ENCODE results near the gene GTF3C5.
"Not testable (repeated sequence)": the region's sequence is repeated elsewhere in the genome, so short reads cannot be mapped to it uniquely, and the experiment has no call there.

Gene GTF3C5

GRCh38 chr9:133094351-133094750 lies 63.6 kb downstream of the GTF3C5 start:
- not testable (repeated sequence) for DNase-seq (ENCODE audit: low spot score)

DNA sequence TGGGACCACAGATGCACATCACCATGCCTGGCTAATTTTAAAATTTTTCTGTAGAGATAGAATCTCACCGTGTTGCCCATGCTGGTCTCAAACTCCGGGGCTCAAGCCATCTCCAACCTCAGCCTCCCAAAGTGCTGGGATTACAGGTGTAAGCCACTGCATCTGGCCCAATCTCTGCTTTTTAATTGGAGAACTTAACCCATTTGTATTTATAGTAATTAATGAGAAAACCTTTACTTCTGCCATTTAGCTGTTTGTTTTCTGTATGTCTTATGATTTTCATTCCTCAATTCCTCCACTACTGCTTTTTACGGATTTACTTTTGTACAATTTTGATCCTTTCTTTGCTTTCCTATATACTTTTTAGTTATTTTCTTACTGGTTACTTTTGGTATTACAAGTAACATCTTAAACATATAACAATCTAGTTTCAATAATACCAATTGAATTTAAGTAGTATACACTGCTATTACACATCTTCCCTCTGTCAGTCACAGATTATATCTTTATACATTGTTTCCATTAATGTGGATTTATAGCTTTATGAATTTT lies 64.1 kb downstream of the GTF3C5 start:
- no peak for DNase-seq (ENCODE audit: low spot score)

- no peak for DNase-seq (ENCODE audit: low spot score)
Observed at GRCh38 chr9:133098104-133098754, 67.4 kb downstream of the GTF3C5 start.

DNA sequence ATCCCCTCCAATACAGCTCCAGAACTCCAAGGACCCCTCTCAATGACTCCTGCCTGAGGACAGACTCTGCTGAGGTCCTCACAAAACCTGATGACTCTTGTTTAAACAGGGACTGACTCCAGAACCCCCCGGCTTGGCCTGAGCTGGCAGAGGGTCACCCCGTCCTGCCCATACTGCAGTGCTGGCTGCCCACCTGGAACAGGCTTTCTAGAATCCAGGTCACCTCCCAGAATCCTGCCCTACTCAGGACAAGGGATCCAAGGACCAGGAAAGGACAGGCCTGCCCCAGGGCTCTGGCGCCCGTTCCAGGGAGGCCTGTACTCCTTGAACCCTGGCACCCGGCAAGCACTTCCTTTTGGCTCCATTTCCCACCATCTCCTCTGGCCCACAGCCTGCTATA lies 68.1 kb downstream of the GTF3C5 start:
- DNase-seq (ENCODE audit: low spot score): no peak

DNA sequence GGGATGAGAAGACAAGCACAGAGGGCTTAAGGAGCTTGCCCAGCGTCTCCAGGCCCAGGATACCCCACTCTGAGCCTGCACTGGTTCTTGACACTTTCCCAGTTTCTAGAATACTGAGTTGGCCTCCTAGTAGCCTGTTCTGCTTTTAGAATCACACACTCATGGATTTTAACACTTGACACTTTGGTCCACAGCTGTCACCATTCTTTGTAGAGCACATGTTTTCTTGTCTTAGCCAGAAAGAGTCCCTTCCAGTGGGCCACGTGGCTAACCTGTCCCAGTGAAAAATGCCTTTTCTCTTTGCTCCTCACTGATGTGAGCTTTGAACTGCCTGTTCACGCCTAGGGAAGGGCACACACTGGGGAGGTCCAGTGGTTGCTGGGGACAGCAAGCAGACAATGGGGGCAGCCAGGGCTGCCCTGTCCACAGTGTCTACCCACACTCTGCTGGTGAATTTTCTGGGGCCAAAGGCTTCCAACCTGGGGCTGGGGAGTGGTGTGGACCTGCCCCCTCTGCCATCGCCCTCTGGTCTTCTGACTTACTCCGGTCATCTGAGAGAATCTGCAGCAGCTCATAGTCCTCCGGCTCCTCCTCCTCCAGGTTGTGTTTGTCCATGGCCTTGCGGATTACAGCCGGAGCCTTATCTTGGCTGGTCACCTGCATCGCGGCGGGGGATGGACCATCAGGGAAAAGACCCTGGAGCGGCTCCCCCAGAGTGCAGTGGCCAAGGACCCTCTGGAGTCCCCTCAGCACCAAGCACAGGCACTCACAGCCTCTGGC lies 69.1 kb downstream of the GTF3C5 start:
- no peak for DNase-seq (ENCODE audit: low spot score)

GRCh38 chr9:133100506-133101355 lies 69.9 kb downstream of the GTF3C5 start:
- no peak for DNase-seq (ENCODE audit: low spot score)

DNA sequence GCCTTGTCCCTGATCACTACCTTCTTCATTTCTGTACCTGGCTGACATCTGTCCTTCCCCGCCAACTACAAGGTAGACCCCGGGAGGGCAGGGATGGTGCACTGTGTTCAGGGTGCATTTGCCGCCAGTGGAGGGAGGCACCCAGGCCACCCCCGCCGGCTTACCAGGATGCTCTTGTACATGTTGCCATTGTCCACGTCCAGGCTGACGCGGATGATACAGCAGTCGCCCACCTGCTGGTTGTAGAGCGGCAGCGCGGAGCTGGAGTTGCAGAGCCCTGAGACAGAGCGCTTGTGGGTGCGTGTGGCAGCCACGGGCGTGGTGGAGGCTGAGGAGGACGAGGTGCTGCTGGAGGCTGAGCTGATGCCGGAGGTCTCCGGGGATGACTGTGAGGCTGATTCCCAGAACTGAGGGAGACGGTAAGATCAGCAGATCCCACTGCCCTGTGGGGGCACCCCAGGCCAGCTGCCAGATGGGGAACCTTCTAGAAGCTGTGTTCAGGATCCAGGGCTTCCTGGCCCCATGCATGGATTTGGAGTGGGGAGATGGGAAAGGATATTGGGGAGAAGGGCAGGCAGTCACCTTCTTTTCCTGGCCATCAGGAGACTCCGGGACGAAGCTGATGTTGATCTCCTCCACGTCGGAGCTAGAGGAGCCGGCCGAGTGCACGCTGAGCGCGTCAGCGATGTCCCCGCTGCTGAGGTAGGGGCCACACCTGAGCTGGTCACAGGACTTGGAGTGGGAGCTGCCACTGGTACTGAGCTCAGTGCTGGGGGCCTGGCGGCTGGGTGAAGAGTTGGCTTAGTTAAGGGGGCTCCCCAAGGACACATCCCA lies 70.8 kb downstream of the GTF3C5 start:
- no peak for DNase-seq (ENCODE audit: low spot score)

- no peak for DNase-seq (ENCODE audit: low spot score)
Observed at GRCh38 chr9:133102190-133103021, 71.6 kb downstream of the GTF3C5 start.

DNA sequence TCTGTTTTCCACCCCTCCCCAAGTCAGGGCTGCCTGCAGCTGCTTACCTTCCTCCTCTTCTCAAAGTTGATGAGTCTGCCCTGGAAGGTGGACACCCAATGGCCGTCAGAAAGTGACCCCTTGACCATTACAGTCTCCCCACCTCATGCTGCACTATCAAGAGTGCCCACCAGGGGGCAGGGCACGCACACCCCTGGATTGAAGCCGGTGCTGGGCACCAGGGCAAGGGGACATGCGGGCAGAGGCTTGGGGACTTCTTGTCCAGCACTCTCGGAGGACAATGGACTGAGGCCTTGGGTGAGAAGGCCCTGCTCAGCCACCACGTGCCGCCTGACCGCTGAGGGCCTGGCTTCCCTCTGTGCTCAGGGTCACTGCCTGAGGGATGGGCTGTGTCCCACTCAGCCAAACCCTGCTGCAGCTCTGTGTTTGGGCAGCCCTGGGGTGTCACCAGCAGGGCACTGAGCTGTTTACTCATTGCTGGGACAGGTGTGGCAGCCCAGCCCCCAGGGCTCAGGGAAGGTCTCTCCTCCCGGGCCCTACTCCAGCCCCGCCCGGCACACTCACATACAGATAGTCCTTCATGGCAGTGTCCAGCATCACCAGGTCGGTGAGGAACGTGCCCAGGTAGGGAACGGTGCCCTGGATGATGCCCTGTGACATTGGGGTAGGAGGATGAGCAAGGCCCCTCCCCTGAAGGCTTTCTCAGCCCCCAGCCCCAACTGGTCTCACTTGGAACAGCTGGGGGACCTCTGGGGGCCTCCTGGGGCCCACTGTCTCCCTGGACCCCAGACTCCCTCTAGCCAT lies 72.6 kb downstream of the GTF3C5 start:
- peak; percentile 53 for DNase-seq (ENCODE audit: low spot score)

- DNase-seq (ENCODE audit: low spot score): no peak
Observed at GRCh38 chr9:133103987-133104505, 73.2 kb downstream of the GTF3C5 start.

DNA sequence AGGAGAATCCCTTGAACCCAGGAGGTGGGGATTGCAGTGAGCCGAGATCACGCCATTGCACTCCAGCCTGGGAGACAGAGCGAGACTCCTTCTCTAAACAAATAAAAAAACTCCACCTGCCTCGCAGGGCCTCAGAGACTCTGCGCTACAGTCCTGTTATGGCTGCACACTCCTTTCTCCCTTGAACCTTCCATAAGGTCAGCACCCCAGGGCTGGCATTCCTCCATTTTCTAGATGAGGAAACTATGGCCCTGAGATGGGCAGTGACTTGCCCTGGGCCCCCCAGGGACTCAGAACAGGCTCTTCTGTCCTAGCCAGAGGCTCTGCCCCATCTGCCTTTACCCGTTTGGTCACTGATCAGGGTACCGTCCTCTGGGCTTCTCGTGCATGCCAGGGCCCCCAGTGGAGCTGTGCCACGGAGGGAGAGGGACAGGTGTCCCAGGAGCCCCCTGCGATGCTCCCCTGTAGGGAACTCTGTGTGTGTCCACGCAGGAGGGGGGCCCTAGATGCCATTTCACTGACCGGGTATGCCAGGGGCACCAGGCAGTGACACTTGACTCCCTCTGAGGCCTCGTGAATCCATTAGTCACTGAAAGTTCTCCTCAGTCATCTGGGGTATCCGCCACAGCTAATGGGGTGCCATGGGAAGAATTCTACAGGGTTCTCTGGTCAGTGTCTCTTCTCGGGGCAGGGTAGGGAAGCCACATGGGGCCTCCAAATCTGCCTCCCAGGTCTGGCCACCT lies 74.1 kb downstream of the GTF3C5 start:
- no peak for DNase-seq (ENCODE audit: low spot score)

DNA sequence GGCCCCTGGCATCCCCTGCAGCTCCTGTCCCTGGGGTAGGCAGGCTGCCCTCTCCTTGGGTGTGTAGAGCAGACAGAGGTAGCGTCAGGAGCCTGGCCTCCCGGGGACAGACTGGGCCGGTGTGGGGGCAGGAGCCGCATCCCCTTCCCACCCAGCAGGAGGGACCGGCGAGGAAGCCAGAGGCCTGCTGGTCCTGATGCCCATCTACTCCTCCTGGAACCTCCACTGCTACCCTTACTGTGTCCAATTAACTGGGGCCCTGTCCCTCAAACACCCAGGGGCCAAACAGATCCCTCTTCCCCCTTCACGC lies 74.6 kb downstream of the GTF3C5 start:
- no peak for DNase-seq (ENCODE audit: low spot score)

GRCh38 chr9:133106511-133107244 lies 75.9 kb downstream of the GTF3C5 start:
- no peak for DNase-seq (ENCODE audit: low spot score)

- no peak for DNase-seq (ENCODE audit: low spot score)
Observed at GRCh38 chr9:133107245-133107722, 76.5 kb downstream of the GTF3C5 start.
